ENCODE results near the gene RILPL2. TPM values are rescaled to one million over a fixed set of nuclear protein-coding genes. Genes with fewer than 3 reads are reported as not detected.
"Not testable (repeated sequence)": the region's sequence is repeated elsewhere in the genome, so short reads cannot be mapped to it uniquely, and the experiment has no call there.

RILPL2 gene
- total RNA-seq, 1 donor = 9.4 TPM

- DNase-seq (ENCODE audit: low read depth in 2 of 3, low spot score in 2 of 3) = peak in 2 of 3 donors; percentile 22 to 53
These were observed 48.8 kb downstream of the RILPL2 start for GRCh38 chr12:123387508-123388176.

- DNase-seq (ENCODE audit: low read depth in 2 of 3, low spot score in 2 of 3) = not testable (repeated sequence)
These were observed 50.9 kb downstream of the RILPL2 start for GRCh38 chr12:123385536-123385935.

- no peak for DNase-seq (ENCODE audit: low read depth in 2 of 3, low spot score in 2 of 3)
These were observed 51.5 kb downstream of the RILPL2 start for GRCh38 chr12:123384994-123385376.

GRCh38 chr12:123384318-123384993, 52.0 kb downstream of the RILPL2 start:
- no peak for DNase-seq (ENCODE audit: low read depth in 2 of 3, low spot score in 2 of 3)

DNA sequence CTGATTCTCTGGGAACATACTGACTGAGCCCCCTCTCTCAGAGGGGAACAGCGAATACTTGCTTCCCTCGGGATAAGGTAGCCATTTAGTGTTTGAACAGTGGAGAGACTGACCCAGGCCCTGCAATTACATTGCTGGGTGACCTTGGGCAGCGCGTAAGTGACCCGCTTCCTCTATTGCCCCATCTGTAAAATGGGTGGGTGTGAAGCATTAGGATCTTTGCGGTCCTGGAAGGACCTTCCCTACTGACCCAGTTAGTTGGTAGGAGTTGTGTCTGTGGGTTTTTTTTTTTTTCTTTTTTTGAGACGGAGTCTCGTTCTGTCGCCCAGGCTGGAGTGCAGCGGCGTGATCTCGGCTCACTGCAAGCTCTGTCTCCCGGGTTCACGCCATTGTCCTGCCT, 53.8 kb downstream of the RILPL2 start:
- DNase-seq (ENCODE audit: low read depth in 2 of 3, low spot score in 2 of 3) = no peak

- DNase-seq (ENCODE audit: low read depth in 2 of 3, low spot score in 2 of 3) = no peak
These were observed 57.1 kb downstream of the RILPL2 start for GRCh38 chr12:123379391-123379790.

DNA sequence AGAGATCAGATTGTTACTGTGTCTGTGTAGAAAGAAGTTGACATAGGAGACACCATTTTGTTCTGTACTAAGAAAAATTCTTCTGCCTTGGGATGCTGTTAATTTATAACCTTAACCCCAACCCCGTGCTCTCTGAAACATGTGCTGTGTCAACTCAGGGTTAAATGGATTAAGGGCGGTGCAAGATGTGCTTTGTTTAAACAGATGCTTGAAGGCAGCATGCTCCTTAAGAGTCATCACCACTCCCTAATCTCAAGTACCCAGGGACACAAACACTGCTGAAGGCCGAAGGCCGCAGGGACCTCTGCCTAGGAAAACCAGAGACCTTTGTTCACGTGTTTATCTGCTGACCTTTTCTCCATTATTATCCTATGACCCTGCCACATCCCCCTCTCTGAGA, 64.1 kb downstream of the RILPL2 start:
- not testable (repeated sequence) for DNase-seq (ENCODE audit: low read depth in 2 of 3, low spot score in 2 of 3)

- not testable (repeated sequence) for DNase-seq (ENCODE audit: low read depth in 2 of 3, low spot score in 2 of 3)
These were observed 64.7 kb downstream of the RILPL2 start for GRCh38 chr12:123371667-123372368.

DNA sequence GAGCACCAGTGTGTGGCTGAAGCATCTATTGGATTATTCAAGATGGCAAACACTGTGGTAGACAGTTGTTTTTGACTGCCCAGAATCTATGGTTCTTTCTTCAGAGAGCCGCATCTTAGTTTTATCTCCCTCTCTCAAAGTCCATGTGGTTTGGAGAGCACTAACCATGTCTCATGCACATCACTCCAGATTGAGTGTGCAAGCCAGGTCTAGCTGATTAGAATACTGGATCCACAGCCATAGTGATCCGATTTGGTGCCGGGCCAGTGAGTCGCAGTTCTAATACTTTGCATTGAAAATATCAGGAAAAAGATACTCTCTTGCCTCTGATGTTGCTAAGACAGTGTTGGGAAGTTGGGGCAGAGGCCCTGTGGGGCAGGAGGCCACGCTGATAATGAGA, 67.3 kb downstream of the RILPL2 start:
- no peak for DNase-seq (ENCODE audit: low read depth in 2 of 3, low spot score in 2 of 3)

DNA sequence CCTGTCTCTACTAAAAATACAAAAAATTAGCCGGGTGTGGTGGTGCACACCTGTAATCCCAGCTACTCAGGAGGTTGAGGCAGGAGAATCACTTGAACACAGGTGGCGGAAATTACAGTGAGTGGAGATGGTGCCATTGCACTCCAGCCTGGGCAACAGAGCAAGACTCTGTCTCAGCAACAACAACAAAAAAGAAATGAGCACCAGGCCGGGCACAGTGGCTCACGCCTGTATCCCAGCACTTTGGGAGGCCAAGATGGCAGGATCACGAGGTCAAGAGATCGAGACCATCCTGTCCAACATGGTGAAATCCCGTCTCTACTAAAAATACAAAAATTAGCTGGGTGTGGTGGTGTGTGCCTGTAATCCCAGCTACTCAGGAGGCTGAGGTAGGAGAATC, 68.1 kb downstream of the RILPL2 start:
- not testable (repeated sequence) for DNase-seq (ENCODE audit: low read depth in 2 of 3, low spot score in 2 of 3)

DNA sequence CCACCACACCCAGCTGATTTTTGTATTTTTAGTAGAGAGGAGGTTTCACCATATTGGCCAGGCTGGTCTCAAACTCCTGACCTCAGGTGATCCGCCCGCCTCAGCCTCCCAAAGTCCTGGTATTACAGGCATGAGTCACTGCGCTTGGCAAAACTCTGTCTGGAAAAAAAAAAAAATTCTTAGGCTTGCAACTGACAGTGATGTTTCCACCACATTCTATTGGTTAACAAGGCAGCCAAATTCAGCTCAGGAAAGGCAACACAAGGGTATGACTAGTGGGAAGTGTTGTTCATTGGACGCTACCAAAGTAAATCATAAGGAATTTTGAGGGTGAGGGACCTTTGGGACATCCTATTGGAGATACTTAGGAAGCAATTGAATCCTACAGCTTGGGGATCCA, 69.0 kb downstream of the RILPL2 start:
- DNase-seq (ENCODE audit: low read depth in 2 of 3, low spot score in 2 of 3) = no peak

Other genes with a start within 250 kb of the RILPL2 start
- 40.9 TPM for gene MPHOSPH9, start 203.5 kb downstream of the RILPL2 start, total RNA-seq
- 12.1 TPM for gene MTRFR, start 203.2 kb downstream of the RILPL2 start, total RNA-seq
- 124 TPM for gene CDK2AP1, start 164.8 kb downstream of the RILPL2 start, total RNA-seq
- gene SBNO1, start 71.8 kb downstream of the RILPL2 start, total RNA-seq = 11.8 TPM
- 19.9 TPM for gene KMT5A, start 52.6 kb downstream of the RILPL2 start, total RNA-seq
- gene SNRNP35, start 21.5 kb upstream of the RILPL2 start, total RNA-seq = 27.7 TPM
- 1.1 TPM for gene RILPL1, start 97.0 kb upstream of the RILPL2 start, total RNA-seq
- gene TMED2, start 147.9 kb upstream of the RILPL2 start, total RNA-seq = 85.1 TPM
- gene DDX55, start 165.4 kb upstream of the RILPL2 start, total RNA-seq = 15.6 TPM
- gene EIF2B1, start 197.0 kb upstream of the RILPL2 start, total RNA-seq = 30.4 TPM
- gene GTF2H3, start 197.1 kb upstream of the RILPL2 start, total RNA-seq = 21.0 TPM
- 21.0 TPM for gene TCTN2, start 234.4 kb upstream of the RILPL2 start, total RNA-seq

Data from hematopoietic multipotent progenitor cell (in vitro differentiated cells).